GM19463 (cell line): ENCODE results near the gene AQP12A.

Experiments
- ATAC-seq: cut with Tn5 transposase; IDR thresholded peaks from one replicate; pipeline ENCODE4 v1.9.1; 2021; ENCODE audit warnings: mild to moderate bottlenecking, moderate library complexity; ENCODE audit not compliant: unreplicated experiment

The AQP12A gene

DNA sequence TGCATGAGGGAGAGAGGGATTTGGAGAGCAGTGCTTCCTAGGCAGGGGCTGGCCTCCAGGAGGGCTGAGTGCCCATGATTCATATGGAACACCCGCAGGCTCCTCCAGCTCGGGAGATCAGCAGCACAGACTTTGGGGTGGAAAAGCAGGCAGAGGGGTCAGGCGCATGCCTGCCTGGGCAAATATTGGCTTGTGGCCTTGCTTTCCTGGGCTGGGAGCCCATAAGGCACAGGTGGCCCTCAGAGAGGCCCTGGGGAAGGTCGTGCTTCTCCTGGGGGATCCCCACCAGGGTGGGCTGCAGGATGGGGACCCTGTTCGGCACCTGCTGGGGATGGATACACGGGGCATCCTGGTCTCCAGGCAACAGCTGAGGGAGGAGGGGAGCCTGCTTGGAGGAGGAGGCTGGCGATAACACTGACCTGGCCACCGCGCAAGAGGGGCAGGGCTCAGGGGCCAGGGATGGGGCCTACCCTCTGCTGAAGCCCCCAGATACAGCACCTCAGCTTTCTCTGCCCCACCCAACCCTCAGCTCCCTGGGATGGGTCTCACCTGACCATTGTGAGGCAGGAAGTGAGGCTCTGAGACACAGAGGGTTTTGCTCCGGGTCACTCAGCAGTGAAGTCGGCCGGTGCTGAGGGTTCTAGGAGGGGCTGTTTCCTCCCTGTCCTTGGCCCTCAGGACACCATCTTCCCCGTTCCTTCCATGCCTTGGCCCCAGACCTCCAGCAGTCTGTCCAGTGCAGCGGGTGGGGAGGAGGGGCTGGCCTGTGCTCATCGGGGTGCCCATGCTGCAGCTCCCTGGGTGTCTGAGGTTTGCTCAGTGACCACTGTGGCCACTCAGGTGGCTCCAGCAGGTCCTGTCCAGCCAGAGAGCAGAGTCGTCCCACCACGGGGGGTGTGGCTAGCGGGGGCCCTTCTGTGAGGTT lies 12.0 kb downstream of the AQP12A start:
- ATAC-seq: no peak

GRCh38 chr2:240704651-240705050 lies 13.0 kb downstream of the AQP12A start:
- ATAC-seq: no peak

DNA sequence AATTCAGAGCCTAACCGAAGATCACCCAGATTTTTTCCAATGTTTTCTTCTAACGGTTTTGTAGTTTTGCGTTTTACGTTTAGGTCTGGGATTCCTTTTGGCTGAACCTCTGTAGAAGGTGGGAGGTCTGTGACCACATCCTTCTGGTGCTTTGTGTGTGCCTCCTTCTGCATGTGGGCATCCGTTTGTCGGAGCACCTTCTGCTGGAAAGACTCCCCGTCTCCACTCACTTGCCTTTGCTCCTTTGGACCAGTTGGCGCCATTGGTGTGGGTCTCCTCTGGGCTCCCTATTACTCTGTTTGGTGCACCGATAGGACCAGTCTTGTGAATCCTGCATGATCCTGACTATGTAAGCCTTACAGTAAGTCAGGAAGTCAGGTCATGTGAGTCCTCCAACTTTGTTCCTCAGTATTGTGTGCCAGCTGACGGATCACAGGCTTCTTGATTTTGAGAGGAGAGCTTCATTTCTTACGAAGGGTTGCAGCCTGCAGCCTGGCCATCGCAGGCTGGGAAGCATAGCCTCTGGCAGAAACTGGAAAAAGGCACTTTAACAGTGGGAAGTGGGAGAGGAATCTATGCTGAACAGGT lies 13.6 kb downstream of the AQP12A start:
- no peak for ATAC-seq

DNA sequence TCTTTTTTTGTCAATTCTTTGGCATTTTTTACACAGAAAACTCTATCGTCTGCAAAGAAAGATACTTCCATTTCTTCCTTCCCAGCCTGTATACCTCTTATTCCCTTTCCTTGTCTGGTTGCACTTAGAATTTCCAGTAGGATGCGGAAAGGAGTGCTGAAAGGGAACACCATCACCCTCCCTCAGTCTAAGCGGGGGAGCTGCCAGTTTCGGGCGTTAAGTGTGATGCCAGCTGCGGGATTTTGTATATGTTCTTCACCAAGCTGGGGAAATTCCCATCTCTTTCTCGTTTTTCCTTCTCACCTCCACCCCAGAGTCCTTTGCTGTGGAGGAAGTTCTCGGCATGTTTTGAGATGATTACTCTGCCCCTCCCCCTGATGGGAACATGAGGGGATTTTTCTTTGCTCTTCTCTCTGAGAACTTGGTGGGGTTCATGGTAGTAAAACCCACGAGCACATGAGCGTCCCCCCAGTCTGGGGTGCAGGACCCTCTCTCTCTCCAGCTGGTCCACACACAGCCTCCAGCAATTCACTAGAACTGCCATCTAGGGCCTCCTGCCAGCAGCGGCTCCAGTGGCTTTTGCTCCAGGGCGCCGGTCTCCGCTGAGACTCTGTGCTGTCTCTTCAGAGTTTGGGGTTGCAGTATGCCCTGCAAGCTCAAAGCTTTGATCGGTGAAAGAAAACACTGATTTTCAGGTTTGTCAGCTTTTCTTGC lies 15.5 kb downstream of the AQP12A start:
- no peak for ATAC-seq

DNA sequence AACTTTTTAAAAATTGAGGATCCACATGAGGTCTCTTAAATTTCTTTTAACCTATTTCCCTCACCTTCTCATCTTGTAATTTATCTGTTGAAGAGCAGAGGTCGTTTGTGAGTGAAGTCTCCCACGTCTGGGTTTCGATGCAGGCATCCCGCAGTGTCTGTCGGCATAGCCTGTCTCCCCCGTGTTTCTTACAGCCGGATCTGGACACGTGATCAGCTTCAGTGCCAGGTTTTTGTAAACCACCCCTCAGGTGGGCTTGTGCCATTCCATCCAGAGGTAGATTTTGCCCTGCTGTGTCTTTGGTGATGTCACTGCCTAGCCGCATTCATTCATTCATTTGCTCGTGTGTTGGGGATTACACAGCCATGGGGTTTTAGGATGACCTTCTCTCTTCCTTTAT lies 16.2 kb downstream of the AQP12A start:
- no peak for ATAC-seq

- ATAC-seq: no peak
These were observed 16.8 kb downstream of the AQP12A start for GRCh38 chr2:240708457-240708856.

DNA sequence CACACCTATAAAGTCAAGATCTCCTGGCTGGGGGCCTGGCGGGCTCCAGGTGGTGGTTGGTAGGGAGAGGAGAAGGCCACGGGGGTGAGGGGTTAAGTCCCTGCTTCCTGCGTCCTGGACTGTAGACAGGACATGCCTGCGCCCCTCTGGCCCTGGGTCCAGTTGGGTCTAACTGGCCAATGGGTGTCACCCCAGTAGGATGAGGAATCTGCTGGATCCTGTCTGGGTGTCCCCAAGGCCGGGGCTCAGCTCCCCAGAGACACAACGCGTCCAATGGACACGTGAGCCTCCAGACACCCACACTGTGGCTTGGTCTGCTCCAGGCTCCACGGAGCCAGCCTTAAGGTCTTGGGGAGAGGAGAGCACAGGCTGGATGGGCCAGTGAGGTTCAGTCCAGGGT lies 19.6 kb downstream of the AQP12A start:
- ATAC-seq: no peak

DNA sequence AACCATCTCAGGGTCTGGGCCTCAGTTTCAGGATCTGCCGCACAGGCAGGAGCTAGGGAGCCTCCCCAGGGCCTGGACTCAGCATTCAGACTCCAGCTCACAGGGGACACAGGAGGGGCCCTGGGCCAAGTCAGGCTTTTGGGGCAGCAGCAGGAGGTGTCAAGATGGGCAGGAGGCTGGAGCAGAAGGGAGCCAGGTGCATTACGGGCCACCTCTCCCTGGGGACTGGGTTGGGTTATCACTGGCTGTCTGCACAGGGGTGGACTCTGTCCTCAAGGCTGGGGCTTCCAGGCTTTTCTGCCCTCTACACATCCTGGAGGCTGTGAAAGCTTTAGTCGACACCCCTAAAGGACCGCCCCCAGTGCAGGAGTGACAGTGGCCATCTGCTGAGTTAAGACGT lies 20.0 kb downstream of the AQP12A start:
- no peak for ATAC-seq

- no peak for ATAC-seq
These were observed 20.5 kb downstream of the AQP12A start for GRCh38 chr2:240712121-240712520.

DNA sequence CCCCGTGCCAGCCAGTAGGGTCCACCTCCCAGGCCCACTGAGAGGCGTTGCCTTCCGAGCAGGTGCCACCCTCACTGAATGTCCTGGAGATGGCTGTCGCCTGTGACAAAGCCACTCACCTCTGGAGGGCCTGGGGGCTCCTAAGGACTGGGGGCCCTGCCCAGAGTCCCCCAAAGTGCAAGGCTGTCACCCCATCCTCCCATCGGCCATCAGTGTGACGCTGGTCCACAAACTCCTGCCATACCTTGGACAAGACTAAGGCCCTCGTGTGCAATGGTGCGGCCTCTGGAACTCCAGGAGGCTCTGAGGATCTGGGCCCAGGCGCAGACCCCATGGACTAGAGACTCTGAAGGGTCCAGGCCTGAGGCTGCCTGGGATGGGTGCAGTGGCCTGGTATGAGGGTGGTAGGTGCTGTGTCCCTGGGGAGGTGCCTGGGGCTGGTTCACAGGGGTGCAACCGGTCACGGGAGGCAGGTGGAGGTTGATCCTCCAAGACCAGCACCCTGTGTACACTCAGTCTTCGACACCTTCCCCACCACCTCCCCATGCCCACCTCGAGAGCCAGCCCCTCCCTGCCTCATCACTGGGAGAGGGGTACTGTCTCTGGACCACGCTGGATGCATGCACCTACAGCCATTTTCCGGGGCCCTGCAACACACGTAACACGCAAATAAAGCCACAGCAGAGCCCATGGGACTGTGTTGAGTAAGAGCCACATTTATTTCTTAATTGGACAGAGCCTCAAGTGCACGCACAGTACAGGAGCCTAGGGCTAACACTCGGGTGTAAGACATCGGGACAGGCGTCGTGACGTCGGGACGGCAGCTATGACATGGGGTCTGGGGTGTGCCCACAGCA lies 21.6 kb downstream of the AQP12A start:
- ATAC-seq: no peak

DNA sequence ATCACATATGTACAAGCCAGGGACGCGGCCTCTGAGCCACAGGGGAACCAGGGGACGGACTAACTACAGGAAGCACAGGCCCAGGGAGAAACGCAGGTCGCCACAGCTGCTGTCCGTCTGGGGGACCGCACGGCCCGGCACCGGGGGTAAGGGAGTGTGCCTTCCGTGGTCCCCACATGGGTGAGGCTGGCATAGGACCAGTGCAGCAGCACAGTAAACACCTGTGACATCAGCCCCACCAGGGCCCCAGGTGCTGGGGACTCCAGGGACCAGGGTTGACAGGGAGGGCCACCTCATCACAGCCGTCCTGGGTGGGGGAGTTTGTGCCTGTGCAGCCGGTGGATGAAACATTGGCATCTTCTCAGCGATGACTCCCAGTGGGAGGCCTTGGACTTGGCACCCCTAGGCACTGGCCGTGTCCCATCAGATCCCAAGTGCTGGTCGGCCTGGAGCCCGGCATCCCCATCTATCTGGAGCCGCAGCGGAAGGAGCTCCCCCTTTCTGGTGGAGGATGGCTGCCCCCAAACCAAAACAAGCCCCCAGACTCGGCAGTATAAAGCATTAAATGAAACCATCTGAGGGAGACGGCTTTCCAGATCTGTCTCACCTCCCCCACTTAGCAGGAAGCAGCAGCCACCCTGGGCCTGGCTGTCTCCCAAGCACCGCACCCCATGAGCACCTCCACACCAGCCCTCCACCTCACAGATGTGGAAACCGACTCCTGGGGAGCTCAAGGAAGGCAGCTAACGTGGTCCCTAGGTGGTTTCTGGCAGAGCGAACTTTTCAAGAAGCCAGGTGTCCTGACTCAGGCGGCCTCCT lies 22.5 kb downstream of the AQP12A start:
- no peak for ATAC-seq

- no peak for ATAC-seq
These were observed 23.4 kb downstream of the AQP12A start for GRCh38 chr2:240714747-240715725.

- no peak for ATAC-seq
These were observed 24.6 kb downstream of the AQP12A start for GRCh38 chr2:240716130-240716798.

- no peak for ATAC-seq
These were observed 25.5 kb downstream of the AQP12A start for GRCh38 chr2:240717181-240717641.

GRCh38 chr2:240717681-240718581 lies 26.3 kb downstream of the AQP12A start:
- no peak for ATAC-seq

- no peak for ATAC-seq
These were observed 27.3 kb downstream of the AQP12A start for GRCh38 chr2:240718896-240719490.
